ENCODE data around the gene SLC28A3.

SLC28A3 gene

GRCh38 chr9:84230355-84231145 is 110.0 kb downstream of the SLC28A3 start:
- Histone ChIP-seq H3K4me1 (peaks cover 3% of the 10 kb centered on the region), H3K9ac (no peak overlapping the region), H3K4me2 (ENCODE audit: low read length) (no peak overlapping the region), H3K27me3 (ENCODE audit: control insufficient read depth, insufficient read depth, low read length) (no peaks in the 10 kb centered on the region), H3K9me3 (ENCODE audit: control insufficient read depth, low read length) (no peaks in the 10 kb centered on the region), H3K79me2 (no peaks in the 10 kb centered on the region), H3K27ac (no peak overlapping the region), H3K36me3 (ENCODE audit: control insufficient read depth, insufficient read depth, low read length) (no peaks in the 10 kb centered on the region), H2AFZ (no peak overlapping the region), H3K4me3 (ENCODE audit: low read depth, low read length) (no peak overlapping the region)
- TF ChIP-seq, protein P1, sequence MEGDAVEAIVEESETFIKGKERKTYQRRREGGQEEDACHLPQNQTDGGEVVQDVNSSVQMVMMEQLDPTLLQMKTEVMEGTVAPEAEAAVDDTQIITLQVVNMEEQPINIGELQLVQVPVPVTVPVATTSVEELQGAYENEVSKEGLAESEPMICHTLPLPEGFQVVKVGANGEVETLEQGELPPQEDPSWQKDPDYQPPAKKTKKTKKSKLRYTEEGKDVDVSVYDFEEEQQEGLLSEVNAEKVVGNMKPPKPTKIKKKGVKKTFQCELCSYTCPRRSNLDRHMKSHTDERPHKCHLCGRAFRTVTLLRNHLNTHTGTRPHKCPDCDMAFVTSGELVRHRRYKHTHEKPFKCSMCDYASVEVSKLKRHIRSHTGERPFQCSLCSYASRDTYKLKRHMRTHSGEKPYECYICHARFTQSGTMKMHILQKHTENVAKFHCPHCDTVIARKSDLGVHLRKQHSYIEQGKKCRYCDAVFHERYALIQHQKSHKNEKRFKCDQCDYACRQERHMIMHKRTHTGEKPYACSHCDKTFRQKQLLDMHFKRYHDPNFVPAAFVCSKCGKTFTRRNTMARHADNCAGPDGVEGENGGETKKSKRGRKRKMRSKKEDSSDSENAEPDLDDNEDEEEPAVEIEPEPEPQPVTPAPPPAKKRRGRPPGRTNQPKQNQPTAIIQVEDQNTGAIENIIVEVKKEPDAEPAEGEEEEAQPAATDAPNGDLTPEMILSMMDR (IDR thresholded peaks at IDR 0.05): no peak

- Histone ChIP-seq H3K9me3 (ENCODE audit: control insufficient read depth, low read length) (no peaks in the 10 kb centered on the region), H3K9ac (no peak overlapping the region), H3K27me3 (ENCODE audit: control insufficient read depth, insufficient read depth, low read length) (no peaks in the 10 kb centered on the region), H3K79me2 (no peaks in the 10 kb centered on the region), H3K4me1 (peaks cover 3% of the 10 kb centered on the region), H2AFZ (no peak overlapping the region), H3K27ac (no peak overlapping the region), H3K4me3 (ENCODE audit: low read depth, low read length) (no peak overlapping the region), H3K36me3 (ENCODE audit: control insufficient read depth, insufficient read depth, low read length) (no peaks in the 10 kb centered on the region), H3K4me2 (ENCODE audit: low read length) (no peak overlapping the region)
- TF ChIP-seq, protein P1 (IDR thresholded peaks at IDR 0.05): no peak
Measured at GRCh38 chr9:84229191-84229590, 111.4 kb downstream of the SLC28A3 start.

DNA sequence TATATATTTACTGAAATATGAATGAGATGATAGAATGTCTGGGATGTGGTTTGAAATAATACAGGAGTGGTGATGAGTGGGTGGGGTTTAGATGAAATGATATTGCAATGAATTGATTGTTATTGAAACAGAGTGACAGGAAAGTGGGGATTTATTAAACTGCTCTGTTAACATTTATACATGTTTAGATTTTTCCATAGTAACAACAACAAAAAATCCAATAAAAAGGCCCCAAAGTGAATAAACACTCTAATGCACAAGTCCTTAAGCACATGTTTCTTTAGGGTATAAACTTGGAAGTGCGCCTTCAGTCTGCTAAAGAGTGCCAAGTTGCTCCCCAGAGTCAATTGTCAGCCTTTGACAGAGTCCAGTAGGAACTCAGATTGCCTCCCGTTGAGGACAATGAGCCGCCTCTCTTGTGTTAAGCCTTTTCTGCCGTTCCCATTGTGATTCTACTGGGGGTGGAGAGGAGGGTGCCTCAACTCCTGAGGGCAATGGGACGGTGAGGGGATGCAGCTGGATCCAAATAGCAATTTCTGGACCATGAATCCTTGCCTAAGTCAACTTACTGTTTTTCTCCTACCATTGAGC is 112.3 kb downstream of the SLC28A3 start:
- Histone ChIP-seq H3K27ac (no peak overlapping the region), H3K4me2 (ENCODE audit: low read length) (no peak overlapping the region), H2AFZ (no peak overlapping the region), H3K4me1 (peaks cover 3% of the 10 kb centered on the region), H3K79me2 (no peaks in the 10 kb centered on the region), H3K4me3 (ENCODE audit: low read depth, low read length) (no peak overlapping the region), H3K36me3 (ENCODE audit: control insufficient read depth, insufficient read depth, low read length) (no peaks in the 10 kb centered on the region), H3K9ac (no peak overlapping the region), H3K27me3 (ENCODE audit: control insufficient read depth, insufficient read depth, low read length) (no peaks in the 10 kb centered on the region), H3K9me3 (ENCODE audit: control insufficient read depth, low read length) (no peaks in the 10 kb centered on the region)
- TF ChIP-seq, protein P1 (IDR thresholded peaks at IDR 0.05): no peak

- Histone ChIP-seq H3K4me3 (ENCODE audit: low read depth, low read length) (peak overlapping the region; percentile 36), H3K4me2 (ENCODE audit: low read length) (peak overlapping the region; percentile 43), H3K9me3 (ENCODE audit: control insufficient read depth, low read length) (no peaks in the 10 kb centered on the region), H2AFZ (no peak overlapping the region), H3K36me3 (ENCODE audit: control insufficient read depth, insufficient read depth, low read length) (no peaks in the 10 kb centered on the region), H3K27ac (no peak overlapping the region), H3K9ac (no peak overlapping the region), H3K4me1 (peaks cover 3% of the 10 kb centered on the region), H3K27me3 (ENCODE audit: control insufficient read depth, insufficient read depth, low read length) (no peaks in the 10 kb centered on the region), H3K79me2 (no peaks in the 10 kb centered on the region)
- TF ChIP-seq, protein P1 (IDR thresholded peaks at IDR 0.05): no peak
Measured at GRCh38 chr9:84226126-84226525, 114.4 kb downstream of the SLC28A3 start.
